ENCODE results near the gene ATP6V1A.
"Not testable (repeated sequence)": the region's sequence is repeated elsewhere in the genome, so short reads cannot be mapped to it uniquely, and the experiment has no call there.

GRCh38 chr3:113849841-113850240, 103.0 kb downstream of the ATP6V1A start:
- not testable (repeated sequence) for TF ChIP-seq CTCF (IDR thresholded peaks at IDR 0.05; ENCODE audit: insufficient read depth, low read depth, low read length); EZH2 (IDR thresholded peaks at IDR 0.05; ENCODE audit: insufficient read depth, low read length)

Measured in astrocyte (in vitro differentiated cells and primary cell).